ENCODE measurements around the gene C19orf53.

C19orf53 gene

GRCh38 chr19:13827656-13828055 lies 53.4 kb downstream of the C19orf53 start:
- no peak for DNase-seq

Measured in DMS 273 treated with DMSO at 0.1 percent for 48 hours (cell line).